ENCODE results near the gene TMEFF2.

DNA sequence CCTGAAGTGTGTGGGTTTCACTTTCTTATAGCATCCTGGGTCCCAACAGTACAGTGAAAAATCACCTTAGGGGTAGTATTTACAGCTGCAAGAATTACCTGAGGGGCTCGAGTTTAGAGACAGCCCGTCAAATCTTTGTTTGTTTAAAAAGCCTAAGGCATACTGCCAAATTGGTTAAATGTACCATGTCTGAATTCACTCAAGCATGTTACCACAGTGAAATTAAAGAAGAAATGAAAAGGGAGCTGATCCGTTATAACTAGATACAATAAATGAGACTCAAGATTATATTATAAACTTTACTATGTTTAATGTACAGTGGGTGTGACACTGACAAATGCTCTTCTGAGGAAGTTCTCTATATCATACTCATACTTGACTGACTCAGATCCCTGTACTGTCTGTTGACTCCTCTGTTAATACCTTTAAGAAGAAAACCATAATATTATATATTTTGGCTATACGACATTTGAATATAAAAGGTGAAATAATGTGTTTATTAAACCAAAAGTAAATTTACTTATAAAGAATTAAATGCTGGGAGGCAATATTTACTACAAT is 107.3 kb downstream of the TMEFF2 start:
- TF ChIP-seq, protein P1, sequence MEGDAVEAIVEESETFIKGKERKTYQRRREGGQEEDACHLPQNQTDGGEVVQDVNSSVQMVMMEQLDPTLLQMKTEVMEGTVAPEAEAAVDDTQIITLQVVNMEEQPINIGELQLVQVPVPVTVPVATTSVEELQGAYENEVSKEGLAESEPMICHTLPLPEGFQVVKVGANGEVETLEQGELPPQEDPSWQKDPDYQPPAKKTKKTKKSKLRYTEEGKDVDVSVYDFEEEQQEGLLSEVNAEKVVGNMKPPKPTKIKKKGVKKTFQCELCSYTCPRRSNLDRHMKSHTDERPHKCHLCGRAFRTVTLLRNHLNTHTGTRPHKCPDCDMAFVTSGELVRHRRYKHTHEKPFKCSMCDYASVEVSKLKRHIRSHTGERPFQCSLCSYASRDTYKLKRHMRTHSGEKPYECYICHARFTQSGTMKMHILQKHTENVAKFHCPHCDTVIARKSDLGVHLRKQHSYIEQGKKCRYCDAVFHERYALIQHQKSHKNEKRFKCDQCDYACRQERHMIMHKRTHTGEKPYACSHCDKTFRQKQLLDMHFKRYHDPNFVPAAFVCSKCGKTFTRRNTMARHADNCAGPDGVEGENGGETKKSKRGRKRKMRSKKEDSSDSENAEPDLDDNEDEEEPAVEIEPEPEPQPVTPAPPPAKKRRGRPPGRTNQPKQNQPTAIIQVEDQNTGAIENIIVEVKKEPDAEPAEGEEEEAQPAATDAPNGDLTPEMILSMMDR (conservative IDR thresholded peaks at IDR 0.05; ENCODE audit: low read depth, low read length) = no peak
- no peak for TF ChIP-seq POLR2A (IDR thresholded peaks at IDR 0.05; ENCODE audit: low read depth, low read length)
- TF ChIP-seq CEBPB (IDR thresholded peaks at IDR 0.05; ENCODE audit: low read depth, low read length) = no peak
- TF ChIP-seq MAZ (IDR thresholded peaks at IDR 0.05; ENCODE audit: borderline replicate concordance, low read depth, low read length) = no peak

All from IMR-90 (cell line).